Measurements from ENCODE around the gene TTLL11. TPM values are rescaled to one million over a fixed set of nuclear protein-coding genes. Genes with fewer than 3 reads are reported as not detected.

Gene TTLL11
- polyA plus RNA-seq, 1 donor (not counting 4 experiments of a cell fraction or from before 2014, with no cell fraction given): 8.0 TPM

GRCh38 chr9:121818016-121818661, 275.0 kb downstream of the TTLL11 start:
- H4K20me1 ChIP-seq (ENCODE audit: control insufficient read depth, extremely low read depth, insufficient read depth, low read length): no peaks in the 10 kb centered on the region
- H3K4me2 ChIP-seq (ENCODE audit: control insufficient read depth, extremely low read depth, insufficient read depth, low read depth, low read length): no peak overlapping the region
- H3K27me3 ChIP-seq (ENCODE audit: control insufficient read depth, extremely low read depth, insufficient read depth, low read length): no peaks in the 10 kb centered on the region
- no peaks in the 10 kb centered on the region for H3K79me2 ChIP-seq (ENCODE audit: control insufficient read depth, insufficient read depth, low read length)
- FAIRE-seq (no peak), DNase-seq (ENCODE audit: low read depth, low spot score) (no peak)
- dilution Hi-C loops (cut with MboI; ENCODE audit: extremely low pct_ligation_motif_present, low sequenced_read_pairs): no loop called here
- no peaks in the 10 kb centered on the region for H3K9me3 ChIP-seq (ENCODE audit: control insufficient read depth, low read depth, low read length)
- H3K9me1 ChIP-seq (ENCODE audit: control insufficient read depth, extremely low read depth, insufficient read depth, low read length): no peaks in the 10 kb centered on the region
- H3K9ac ChIP-seq (ENCODE audit: control insufficient read depth, extremely low read depth, insufficient read depth, low read length): no peak overlapping the region
- H3K27ac ChIP-seq (ENCODE audit: control insufficient read depth, insufficient read depth, low read length): no peak overlapping the region
- no peaks in the 10 kb centered on the region for H3K4me1 ChIP-seq (ENCODE audit: control insufficient read depth, extremely low read depth, insufficient read depth, low read length)
- no peak overlapping the region for H2AFZ ChIP-seq (ENCODE audit: control insufficient read depth, low read length)
- peaks cover 0 to 4% of the 10 kb centered on the region in 2 experiments for H3K36me3 ChIP-seq (ENCODE audit: control insufficient read depth in 2 of 2, extremely low read depth in 1 of 2, insufficient read depth in 2 of 2, low read length in 2 of 2)
- no peak for TF ChIP-seq EZH2 (IDR thresholded peaks at IDR 0.05; ENCODE audit: low read length)
- TF ChIP-seq CTCF (optimal IDR thresholded peaks at IDR 0.05 in 1 of 3, IDR thresholded peaks at IDR 0.05 in 1 of 3, conservative IDR thresholded peaks at IDR 0.05 in 1 of 3; ENCODE audit: extremely low read depth in 1 of 3, insufficient read depth in 2 of 3, low read length in 3 of 3): no peak
- no peak overlapping the region for H3K4me3 ChIP-seq (ENCODE audit: control insufficient read depth in 2 of 3, extremely low read depth in 1 of 3, insufficient read depth in 2 of 3, low read depth in 1 of 3, low read length in 3 of 3)

- Histone ChIP-seq H3K27ac (ENCODE audit: control insufficient read depth, insufficient read depth, low read length) (no peak overlapping the region), H3K4me1 (ENCODE audit: control insufficient read depth, extremely low read depth, insufficient read depth, low read length) (no peaks in the 10 kb centered on the region), H3K9ac (ENCODE audit: control insufficient read depth, extremely low read depth, insufficient read depth, low read length) (no peak overlapping the region), H3K36me3 (ENCODE audit: control insufficient read depth in 2 of 2, extremely low read depth in 1 of 2, insufficient read depth in 2 of 2, low read length in 2 of 2) (peaks cover 0 to 4% of the 10 kb centered on the region in 2 experiments), H3K27me3 (ENCODE audit: control insufficient read depth, extremely low read depth, insufficient read depth, low read length) (no peaks in the 10 kb centered on the region), H3K79me2 (ENCODE audit: control insufficient read depth, insufficient read depth, low read length) (no peaks in the 10 kb centered on the region), H3K9me1 (ENCODE audit: control insufficient read depth, extremely low read depth, insufficient read depth, low read length) (no peaks in the 10 kb centered on the region), H4K20me1 (ENCODE audit: control insufficient read depth, extremely low read depth, insufficient read depth, low read length) (no peaks in the 10 kb centered on the region), H3K9me3 (ENCODE audit: control insufficient read depth, low read depth, low read length) (no peaks in the 10 kb centered on the region), H2AFZ (ENCODE audit: control insufficient read depth, low read length) (no peak overlapping the region), H3K4me2 (ENCODE audit: control insufficient read depth, extremely low read depth, insufficient read depth, low read depth, low read length) (no peak overlapping the region), H3K4me3 (ENCODE audit: control insufficient read depth in 2 of 3, extremely low read depth in 1 of 3, insufficient read depth in 2 of 3, low read depth in 1 of 3, low read length in 3 of 3) (no peak overlapping the region)
- FAIRE-seq (no peak), DNase-seq (ENCODE audit: low read depth, low spot score) (no peak)
- dilution Hi-C loops (cut with MboI; ENCODE audit: extremely low pct_ligation_motif_present, low sequenced_read_pairs): no loop called here
- TF ChIP-seq EZH2 (IDR thresholded peaks at IDR 0.05; ENCODE audit: low read length): no peak
- TF ChIP-seq CTCF (optimal IDR thresholded peaks at IDR 0.05 in 1 of 3, IDR thresholded peaks at IDR 0.05 in 1 of 3, conservative IDR thresholded peaks at IDR 0.05 in 1 of 3; ENCODE audit: extremely low read depth in 1 of 3, insufficient read depth in 2 of 3, low read length in 3 of 3): no peak
Measured at GRCh38 chr9:121817476-121817875, 275.6 kb downstream of the TTLL11 start.

Measured in keratinocyte (primary cell).